Right lobe of liver (tissue), 6 donors: ENCODE data around the gene FIP1L1. TPM values are rescaled to one million over a fixed set of nuclear protein-coding genes. Genes with fewer than 3 reads are reported as not detected.
"Not testable (repeated sequence)": the region's sequence is repeated elsewhere in the genome, so short reads cannot be mapped to it uniquely, and the experiment has no call there.

ENCODE experiments used
- ATAC-seq, 4 donors: fragments of 200-7000 bp; cut with Tn5 transposase; one replicate each; pipeline ENCODE4 v1.9.1; 2020; ENCODE audit warnings: mild to moderate bottlenecking in 4 of 4, moderate library complexity in 4 of 4
- DNase-seq, 3 donors: peaks; one replicate each; pipeline ENCODE4 v3.0.0-alpha.2; 2020
- H3K27ac ChIP-seq, 3 donors: fragments of 200-600 bp; one replicate each; pipeline ENCODE4 v1.8.0; 2022
- H3K27me3 ChIP-seq, 2 donors: fragments of 200-600 bp; one replicate each; pipeline ENCODE4 v1.8.0; 2022
- H3K36me3 ChIP-seq, 4 donors: fragments of 200-600 bp; sonication (generic) in 1 of 4; one replicate each; pipeline versions ENCODE4 v1.5.1 to v1.8.0; 2017 to 2022; ENCODE audit warnings: control low read depth in 1 of 4
- H3K4me1 ChIP-seq, 4 donors: fragments of 200-600 bp; sonication (generic) in 1 of 4; one replicate each; pipeline versions ENCODE4 v1.5.1 to v1.8.0; 2017 to 2022; ENCODE audit warnings: control low read depth in 1 of 4
- H3K4me3 ChIP-seq, 3 donors: fragments of 200-600 bp; one replicate each; pipeline ENCODE4 v1.8.0; 2022
- H3K9me3 ChIP-seq, 4 donors: fragments of 200-600 bp; sonication (generic) in 1 of 4; one replicate each; pipeline versions ENCODE4 v1.5.1 to v1.8.0; 2017 to 2022; ENCODE audit warnings: control low read depth in 1 of 4
- CTCF ChIP-seq, 4 donors: fragments of 200-600 bp in 3 of 4; fragments of 450-650 bp in 1 of 4; IDR thresholded peaks; one replicate each; pipeline versions ENCODE4 v1.5.1 to v1.8.0; 2016 to 2022; ENCODE audit warnings: antibody characterized with exemption in 4 of 4, mild to moderate bottlenecking in 2 of 4
- POLR2A ChIP-seq: fragments of 450-650 bp; IDR thresholded peaks from one replicate; pipeline ENCODE4 v1.6.1; 2017; ENCODE audit warnings: antibody characterized with exemption, mild to moderate bottlenecking
- WGBS: methylation state at CpG from one replicate; pipeline ENCODE4 v1.1.6; 2018; ENCODE audit warnings: low coverage, low lambda C conversion rate; ENCODE audit not compliant: insufficient coverage; ENCODE audit errors: missing lambda C conversion rate; 5-methylcytosine and 5-hydroxymethylcytosine counted together
- intact Hi-C, 2 donors: fragments of 100-400 bp; cut with DNase I; formaldehyde crosslinking; loops; one replicate each; pipeline versions ENCODE4 v1.11.2 to v1.14.1; 2022
- total RNA-seq, 6 experiments: library from RNA; depleted of rRNA in 2 of 6; stranded (reverse); fragments of >200 nt in 2 of 6; fragmentation: NEBNext Ultra II Directional in 3 of 6; extraction: Animal tissue kit (Norgen Biotek cat#: 25700) in 3 of 6; gene quantifications; one replicate each; pipeline versions ENCODE4 v1.1.0 to v1.2.4, GENCODE V29; 2016 to 2023
- donor health status: DM: no; HTN: yes; CAD: no.
- donor health status: DM: no; HTN: no; CAD: no.
- donor health status: DM: no; HTN: no; CAD: no.
- donor health status: DM: no; HTN: yes; CAD: no.
- donor health status: DM: no; HTN: yes; CAD: no.

FIP1L1 gene
- total RNA-seq, 6 experiments from 2014 or later, result 12.9 to 19.7 (median 18.9) TPM

- no peaks in the 10 kb centered on the region for H3K9me3 ChIP-seq
- intact Hi-C loops, result no loop called here
- DNase-seq, result no peak
- no peaks in the 10 kb centered on the region for H3K27me3 ChIP-seq
- TF ChIP-seq POLR2A (no peak), CTCF (IDR thresholded peaks at IDR 0.05) (no peak)
- no peak overlapping the region for H3K27ac ChIP-seq
- peaks cover 0 to 10% (median 5%) of the 10 kb centered on the region in 4 donors for H3K4me1 ChIP-seq
- ATAC-seq, result no peak
- 87% methylated on average over 4 of the region's 4 CpGs for WGBS
- H3K4me3 ChIP-seq, result no peak overlapping the region
- peaks cover 0 to 26% (median 6%) of the 10 kb centered on the region in 4 donors for H3K36me3 ChIP-seq
These were observed 2.8 kb downstream of the FIP1L1 start for GRCh38 chr4:53380221-53380620.

GRCh38 chr4:53409479-53409878, 32.0 kb downstream of the FIP1L1 start:
- ATAC-seq, H3K27me3 ChIP-seq, H3K9me3 ChIP-seq, H3K4me1 ChIP-seq, H3K4me3 ChIP-seq, intact Hi-C loops, H3K27ac ChIP-seq, H3K36me3 ChIP-seq, DNase-seq: not testable (repeated sequence)
- no CpG with 5 or more reads among the region's 11 CpGs for WGBS

- H3K36me3 ChIP-seq, result peaks cover 0 to 3% (median 0%) of the 10 kb centered on the region in 4 donors
- intact Hi-C loops, result no loop called here
- DNase-seq (no peak), ATAC-seq (no peak)
- no peak overlapping the region for H3K4me3 ChIP-seq
- no peak overlapping the region for H3K27ac ChIP-seq
- no peaks in the 10 kb centered on the region for H3K9me3 ChIP-seq
- H3K27me3 ChIP-seq, result no peaks in the 10 kb centered on the region
- 80% methylated on average over 1 of the region's 3 CpGs for WGBS
- no peaks in the 10 kb centered on the region for H3K4me1 ChIP-seq
- TF ChIP-seq CTCF (IDR thresholded peaks at IDR 0.05) (no peak), POLR2A (no peak)
These were observed 41.8 kb downstream of the FIP1L1 start for GRCh38 chr4:53419208-53419607.

DNA sequence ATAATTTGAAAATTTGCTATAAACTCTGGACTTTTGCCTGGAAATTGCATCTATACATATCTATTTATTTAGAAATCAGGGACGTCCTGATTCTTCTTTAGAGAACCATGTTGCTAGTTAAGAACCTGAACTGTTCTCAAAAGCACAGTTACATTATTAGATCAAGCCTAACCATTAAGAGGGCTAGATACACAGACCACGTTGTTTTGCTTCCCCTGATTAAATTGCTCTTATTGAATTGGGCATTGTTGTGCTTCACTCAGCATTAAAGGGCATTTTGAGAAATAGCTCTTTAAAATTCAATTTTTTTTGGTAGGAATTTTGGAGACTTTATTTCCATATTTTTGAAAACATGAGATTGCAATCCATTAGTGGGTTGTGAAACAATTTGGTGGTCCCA, 44.4 kb downstream of the FIP1L1 start:
- no peaks in the 10 kb centered on the region for H3K9me3 ChIP-seq
- ATAC-seq (no peak), DNase-seq (no peak)
- H3K4me1 ChIP-seq, result no peaks in the 10 kb centered on the region
- H3K27me3 ChIP-seq, result no peaks in the 10 kb centered on the region
- intact Hi-C loops, result no loop called here
- no peaks in the 10 kb centered on the region for H3K36me3 ChIP-seq
- H3K27ac ChIP-seq, result no peak overlapping the region
- no peak overlapping the region for H3K4me3 ChIP-seq
- WGBS, result 96% methylated on average over 2 of the region's 2 CpGs
- no peak for TF ChIP-seq POLR2A
- no peak for TF ChIP-seq CTCF (IDR thresholded peaks at IDR 0.05)

DNA sequence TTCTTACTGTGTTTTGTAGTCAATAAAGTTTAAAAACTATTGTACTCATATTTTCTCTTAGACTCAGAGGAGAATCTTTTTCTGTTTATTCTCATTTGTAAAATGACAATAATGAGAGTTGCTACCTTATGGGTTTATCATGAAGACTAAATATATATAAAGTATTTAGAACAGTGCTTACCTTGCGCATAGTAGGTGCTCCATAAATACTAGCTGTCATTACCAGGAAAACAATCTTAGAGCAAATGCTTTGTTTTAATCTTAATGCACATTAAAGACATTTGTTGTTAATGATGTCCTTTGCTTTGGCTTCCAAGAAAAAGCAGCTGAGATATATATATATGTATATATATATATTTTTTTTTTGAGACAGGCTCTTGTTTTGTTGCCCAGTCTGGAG, 44.9 kb downstream of the FIP1L1 start:
- no peak overlapping the region for H3K27ac ChIP-seq
- no peaks in the 10 kb centered on the region for H3K4me1 ChIP-seq
- intact Hi-C loops, result no loop called here
- 100% methylated on average over 1 of the region's 1 CpG for WGBS
- TF ChIP-seq CTCF (IDR thresholded peaks at IDR 0.05), result no peak
- no peak for TF ChIP-seq POLR2A
- DNase-seq, result no peak
- peaks cover 0 to 2% (median 0%) of the 10 kb centered on the region in 4 donors for H3K36me3 ChIP-seq
- no peak overlapping the region for H3K4me3 ChIP-seq
- H3K27me3 ChIP-seq, result no peaks in the 10 kb centered on the region
- no peaks in the 10 kb centered on the region for H3K9me3 ChIP-seq
- no peak for ATAC-seq
